GM23248 (cell line): Measurements from ENCODE around the gene CORO2B.

Experiments
- EZH2 ChIP-seq: fragments of 200-600 bp; sonication (generic); IDR thresholded peaks from 2 replicates; pipeline ENCODE4 v1.6.1; 2018; ENCODE audit warnings: antibody characterized with exemption, mild to moderate bottlenecking; ENCODE audit not compliant: insufficient read depth, poor library complexity, severe bottlenecking
- EZH2phosphoT487 ChIP-seq: fragments of 200-600 bp; sonication (generic); IDR thresholded peaks from 2 replicates; pipeline ENCODE4 v1.6.1; 2018; ENCODE audit warnings: antibody characterized with exemption, moderate library complexity, mild to moderate bottlenecking, low read depth; ENCODE audit not compliant: insufficient read depth

- no peak for TF ChIP-seq EZH2
- TF ChIP-seq EZH2phosphoT487: no peak
These were observed 36.0 kb upstream of the CORO2B start for GRCh38 chr15:68542771-68543164.
